Erythroblast (primary cell): ENCODE data around the gene RBM15.

ENCODE experiments used
- GATA1 ChIP-seq: IDR thresholded peaks from 2 replicates; pipeline ENCODE4 v1.6.1; 2011; ENCODE audit warnings: low read depth, mild to moderate bottlenecking, control low read depth, low read length, moderate library complexity
- POLR2A ChIP-seq: IDR thresholded peaks from 2 replicates; pipeline ENCODE4 v1.6.1; 2011; ENCODE audit warnings: mild to moderate bottlenecking, low read length

GRCh38 chr1:110361856-110362255 lies 22.7 kb downstream of the RBM15 start:
- TF ChIP-seq POLR2A (no peak), GATA1 (no peak)
